ENCODE measurements around the gene CPB1.

Gene CPB1

GRCh38 chr3:148815316-148816110 lies 12.1 kb upstream of the CPB1 start:
- Histone ChIP-seq H3K27ac (ENCODE audit: low read length) (no peak overlapping the region), H4K20me1 (ENCODE audit: insufficient read depth, low read length) (no peaks in the 10 kb centered on the region), H2AFZ (ENCODE audit: low read depth, low read length) (no peak overlapping the region), H3K4me1 (ENCODE audit: insufficient read depth, low read length) (no peaks in the 10 kb centered on the region), H3K36me3 (ENCODE audit: insufficient read depth, low read length) (no peaks in the 10 kb centered on the region), H3K4me3 (ENCODE audit: low read depth in 1 of 2, low read length in 2 of 2) (no peak overlapping the region), H3K9me3 (ENCODE audit: insufficient read depth, low read length, severe bottlenecking) (no peaks in the 10 kb centered on the region), H3K27me3 (ENCODE audit: insufficient read depth, low read length, poor library complexity) (no peaks in the 10 kb centered on the region), H3K79me2 (ENCODE audit: insufficient read depth, low read length) (no peaks in the 10 kb centered on the region), H3K4me2 (ENCODE audit: insufficient read depth, low read length) (no peak overlapping the region), H3K9ac (ENCODE audit: low read depth, low read length) (no peak overlapping the region)
- DNase-seq (no peak), ATAC-seq (ENCODE audit: insufficient read depth, low read depth) (no peak)
- no peak for TF ChIP-seq CTCF (IDR thresholded peaks at IDR 0.05; ENCODE audit: borderline replicate concordance, extremely low read depth, low read length, poor library complexity, severe bottlenecking)

GRCh38 chr3:148816427-148816826 lies 11.2 kb upstream of the CPB1 start:
- Histone ChIP-seq H3K9me3 (ENCODE audit: insufficient read depth, low read length, severe bottlenecking) (no peaks in the 10 kb centered on the region), H3K4me3 (ENCODE audit: low read depth in 1 of 2, low read length in 2 of 2) (no peak overlapping the region)

GRCh38 chr3:148816981-148817525 lies 10.6 kb upstream of the CPB1 start:
- H3K4me2 ChIP-seq (ENCODE audit: insufficient read depth, low read length): no peak overlapping the region
- H3K4me3 ChIP-seq (ENCODE audit: low read depth in 1 of 2, low read length in 2 of 2): no peak overlapping the region
- no peaks in the 10 kb centered on the region for H3K27me3 ChIP-seq (ENCODE audit: insufficient read depth, low read length, poor library complexity)
- H3K79me2 ChIP-seq (ENCODE audit: insufficient read depth, low read length): no peaks in the 10 kb centered on the region
- no peak overlapping the region for H3K27ac ChIP-seq (ENCODE audit: low read length)
- no peak for TF ChIP-seq EZH2 (IDR thresholded peaks at IDR 0.05; ENCODE audit: borderline replicate concordance, low read depth, low read length, severe bottlenecking)
- no peak for TF ChIP-seq CTCF (IDR thresholded peaks at IDR 0.05; ENCODE audit: borderline replicate concordance, extremely low read depth, low read length, poor library complexity, severe bottlenecking)
- H3K9me3 ChIP-seq (ENCODE audit: insufficient read depth, low read length, severe bottlenecking): no peaks in the 10 kb centered on the region
- H4K20me1 ChIP-seq (ENCODE audit: insufficient read depth, low read length): no peaks in the 10 kb centered on the region
- DNase-seq (no peak), ATAC-seq (ENCODE audit: insufficient read depth, low read depth) (no peak)
- H3K4me1 ChIP-seq (ENCODE audit: insufficient read depth, low read length): no peaks in the 10 kb centered on the region
- no peak overlapping the region for H2AFZ ChIP-seq (ENCODE audit: low read depth, low read length)
- H3K9ac ChIP-seq (ENCODE audit: low read depth, low read length): no peak overlapping the region
- no peaks in the 10 kb centered on the region for H3K36me3 ChIP-seq (ENCODE audit: insufficient read depth, low read length)

More at GRCh38 chr3:148816427-148816826, 11.2 kb upstream of the CPB1 start:
- Histone ChIP-seq H4K20me1 (ENCODE audit: insufficient read depth, low read length) (no peaks in the 10 kb centered on the region), H3K4me2 (ENCODE audit: insufficient read depth, low read length) (no peak overlapping the region), H3K27ac (ENCODE audit: low read length) (no peak overlapping the region), H3K9ac (ENCODE audit: low read depth, low read length) (no peak overlapping the region), H3K27me3 (ENCODE audit: insufficient read depth, low read length, poor library complexity) (no peaks in the 10 kb centered on the region), H3K4me1 (ENCODE audit: insufficient read depth, low read length) (no peaks in the 10 kb centered on the region), H3K79me2 (ENCODE audit: insufficient read depth, low read length) (no peaks in the 10 kb centered on the region), H3K36me3 (ENCODE audit: insufficient read depth, low read length) (no peaks in the 10 kb centered on the region), H2AFZ (ENCODE audit: low read depth, low read length) (no peak overlapping the region)
- no peak for DNase-seq
- TF ChIP-seq CTCF (IDR thresholded peaks at IDR 0.05; ENCODE audit: borderline replicate concordance, extremely low read depth, low read length, poor library complexity, severe bottlenecking): no peak
- no peak for TF ChIP-seq EZH2 (IDR thresholded peaks at IDR 0.05; ENCODE audit: borderline replicate concordance, low read depth, low read length, severe bottlenecking)
- ATAC-seq (ENCODE audit: insufficient read depth, low read depth): no peak

Data from DND-41 (cell line).